GM18508 (cell line): Measurements from ENCODE around the gene ITGAX.
"Not testable (repeated sequence)": the region's sequence is repeated elsewhere in the genome, so short reads cannot be mapped to it uniquely, and the experiment has no call there.

ENCODE experiments used
- ATAC-seq: cut with Tn5 transposase; IDR thresholded peaks from one replicate; pipeline ENCODE4 v1.9.1; 2021; ENCODE audit warnings: moderate number of reproducible peaks; ENCODE audit not compliant: insufficient read depth, unreplicated experiment

The ITGAX gene

DNA sequence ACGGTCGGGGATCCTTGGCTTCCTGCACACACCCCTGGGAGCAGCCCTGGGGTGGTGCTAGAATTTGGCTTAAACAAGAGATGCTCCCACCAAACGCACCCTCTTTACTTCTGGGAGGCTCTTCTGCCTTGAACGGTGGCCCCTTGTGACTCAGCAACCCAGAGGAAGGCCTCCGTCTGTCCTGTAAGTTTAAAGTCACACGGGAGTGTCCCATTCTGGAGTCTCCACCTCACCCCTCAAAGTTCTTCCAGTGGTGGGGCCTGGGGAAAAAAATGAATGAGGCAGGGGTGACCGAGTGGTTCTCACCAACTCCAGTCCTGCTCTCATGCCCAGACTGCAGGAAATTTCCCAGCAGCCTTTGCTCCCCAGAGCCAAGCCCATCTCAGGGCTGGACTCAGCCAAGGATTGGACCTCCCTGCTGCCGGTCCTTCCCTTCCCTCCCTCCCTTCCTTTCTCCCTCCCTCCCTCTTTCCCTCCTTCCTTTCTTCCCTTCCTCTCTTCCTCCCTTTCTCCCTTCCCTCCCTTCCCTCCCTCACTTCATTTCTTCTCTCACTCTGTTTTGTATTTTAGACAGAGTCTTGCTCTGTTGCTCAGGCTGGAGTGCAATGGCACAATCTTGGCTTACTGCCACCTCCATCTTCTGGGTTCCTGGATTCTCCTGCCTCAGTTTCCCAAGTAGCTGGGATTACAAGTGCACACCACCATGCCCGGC lies 49.5 kb downstream of the ITGAX start:
- no peak for ATAC-seq

DNA sequence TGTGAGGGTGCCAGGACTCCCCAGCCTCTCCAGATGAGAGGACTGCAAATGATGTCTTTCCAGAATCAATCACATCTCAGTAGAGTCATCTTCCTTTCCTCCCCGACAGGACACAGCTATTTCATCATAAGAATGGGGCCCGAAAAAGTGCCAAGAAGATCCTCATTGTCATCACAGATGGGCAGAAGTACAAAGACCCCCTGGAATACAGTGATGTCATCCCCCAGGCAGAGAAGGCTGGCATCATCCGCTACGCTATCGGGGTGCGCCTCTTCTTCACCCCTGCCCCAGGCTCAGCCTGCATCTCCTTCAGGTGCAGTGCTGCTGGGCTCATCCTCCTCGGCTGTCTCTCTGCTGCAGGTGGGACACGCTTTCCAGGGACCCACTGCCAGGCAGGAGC lies 52.4 kb downstream of the ITGAX start:
- no peak for ATAC-seq

DNA sequence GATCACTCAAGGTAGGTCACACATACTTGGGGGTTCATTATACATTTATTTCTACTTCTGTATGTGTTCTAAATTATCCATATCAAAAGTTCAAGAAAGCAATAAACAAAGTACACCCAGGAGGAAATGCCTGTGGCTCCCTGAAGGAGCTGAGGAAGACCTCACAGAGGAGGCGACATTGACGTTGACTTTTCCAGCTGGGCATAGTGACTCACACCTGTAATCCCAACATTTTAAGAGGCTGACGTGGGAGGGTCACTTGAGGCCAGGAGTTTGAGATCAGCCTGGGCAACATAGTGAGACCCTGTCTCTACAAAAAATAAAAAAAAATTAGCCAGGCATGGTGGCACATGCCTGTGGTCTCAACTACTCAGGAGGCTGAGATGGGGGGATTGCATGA lies 54.5 kb downstream of the ITGAX start:
- ATAC-seq, result no peak

GRCh38 chr16:31410082-31410481 lies 55.1 kb downstream of the ITGAX start:
- ATAC-seq, result no peak

DNA sequence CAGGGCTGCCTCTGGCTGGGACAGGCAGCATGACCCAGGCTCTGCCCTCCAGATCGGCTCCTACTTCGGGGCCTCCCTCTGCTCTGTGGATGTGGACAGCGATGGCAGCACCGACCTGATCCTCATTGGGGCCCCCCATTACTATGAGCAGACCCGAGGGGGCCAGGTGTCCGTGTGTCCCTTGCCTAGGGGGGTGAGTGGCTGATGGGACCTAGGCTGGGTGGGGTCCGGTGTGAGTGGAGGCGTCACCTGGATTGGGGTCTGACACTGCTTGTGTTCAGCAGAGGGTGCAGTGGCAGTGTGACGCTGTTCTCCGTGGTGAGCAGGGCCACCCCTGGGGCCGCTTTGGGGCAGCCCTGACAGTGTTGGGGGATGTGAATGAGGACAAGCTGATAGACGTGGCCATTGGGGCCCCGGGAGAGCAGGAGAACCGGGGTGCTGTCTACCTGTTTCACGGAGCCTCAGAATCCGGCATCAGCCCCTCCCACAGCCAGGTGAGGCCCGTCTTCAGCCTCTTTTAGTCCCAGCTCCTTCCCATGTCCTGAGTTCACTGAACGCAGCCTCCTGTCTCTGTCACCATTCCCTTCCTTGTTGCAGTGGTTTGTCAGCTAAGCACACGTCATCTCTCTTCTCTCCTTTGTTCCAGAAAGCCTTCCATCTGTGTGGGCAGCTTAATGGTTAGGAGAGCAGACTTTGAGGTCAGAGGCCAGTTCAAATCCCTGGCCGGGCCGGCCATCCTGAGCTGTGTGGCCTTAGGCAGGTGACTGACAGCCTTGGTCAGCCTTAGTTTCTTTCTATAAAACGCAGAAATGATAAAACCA lies 56.3 kb downstream of the ITGAX start:
- no peak for ATAC-seq

DNA sequence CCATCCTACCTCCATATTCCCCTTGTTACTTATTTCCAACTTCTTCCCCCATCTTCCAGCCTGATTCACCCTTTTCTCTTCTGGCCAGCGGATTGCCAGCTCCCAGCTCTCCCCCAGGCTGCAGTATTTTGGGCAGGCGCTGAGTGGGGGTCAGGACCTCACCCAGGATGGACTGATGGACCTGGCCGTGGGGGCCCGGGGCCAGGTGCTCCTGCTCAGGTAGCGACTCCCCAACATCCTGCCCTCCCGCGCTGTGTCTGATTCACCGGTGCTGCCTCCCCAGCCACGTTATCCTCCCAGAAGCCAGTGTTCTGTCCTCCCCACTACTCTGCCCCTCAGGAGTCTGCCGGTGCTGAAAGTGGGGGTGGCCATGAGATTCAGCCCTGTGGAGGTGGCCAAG lies 57.8 kb downstream of the ITGAX start:
- ATAC-seq, result no peak

- ATAC-seq, result no peak
These were observed 58.4 kb downstream of the ITGAX start for GRCh38 chr16:31413381-31413780.

DNA sequence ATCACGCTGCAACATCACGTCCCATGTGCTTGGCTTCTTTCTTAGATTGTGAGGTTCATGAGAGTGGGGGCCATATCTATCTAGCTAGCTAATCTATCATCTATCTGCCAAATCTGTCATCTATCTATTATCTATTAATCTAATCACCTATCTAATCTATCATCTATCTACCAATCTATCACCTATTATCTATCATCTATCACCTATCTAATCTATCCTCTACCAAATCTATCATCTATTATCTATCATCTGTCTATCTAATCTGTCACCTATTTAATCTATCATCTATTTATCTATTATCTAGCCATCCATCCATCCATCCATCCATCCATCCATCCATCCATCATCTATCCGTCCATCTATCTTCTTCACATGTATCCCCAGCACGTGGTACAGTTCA lies 59.0 kb downstream of the ITGAX start:
- no peak for ATAC-seq

DNA sequence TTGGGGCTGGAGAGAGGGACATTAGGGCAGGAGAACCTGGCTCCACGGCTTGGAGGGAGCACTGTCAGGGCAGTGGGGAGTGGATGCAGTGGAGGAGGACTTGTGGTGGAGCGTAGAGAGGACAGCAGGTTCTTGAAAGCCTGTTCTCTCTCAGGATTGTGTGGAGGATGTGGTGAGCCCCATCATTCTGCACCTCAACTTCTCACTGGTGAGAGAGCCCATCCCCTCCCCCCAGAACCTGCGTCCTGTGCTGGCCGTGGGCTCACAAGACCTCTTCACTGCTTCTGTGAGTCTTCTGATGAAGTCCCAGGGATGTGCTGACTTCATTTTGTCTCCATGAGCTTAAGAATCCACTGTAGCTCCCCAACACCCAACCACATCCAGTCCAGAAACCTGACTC lies 59.7 kb downstream of the ITGAX start:
- ATAC-seq, result no peak

- ATAC-seq, result no peak
These were observed 61.4 kb downstream of the ITGAX start for GRCh38 chr16:31416371-31416770.

- ATAC-seq, result not testable (repeated sequence)
These were observed 62.1 kb downstream of the ITGAX start for GRCh38 chr16:31417036-31417435.

DNA sequence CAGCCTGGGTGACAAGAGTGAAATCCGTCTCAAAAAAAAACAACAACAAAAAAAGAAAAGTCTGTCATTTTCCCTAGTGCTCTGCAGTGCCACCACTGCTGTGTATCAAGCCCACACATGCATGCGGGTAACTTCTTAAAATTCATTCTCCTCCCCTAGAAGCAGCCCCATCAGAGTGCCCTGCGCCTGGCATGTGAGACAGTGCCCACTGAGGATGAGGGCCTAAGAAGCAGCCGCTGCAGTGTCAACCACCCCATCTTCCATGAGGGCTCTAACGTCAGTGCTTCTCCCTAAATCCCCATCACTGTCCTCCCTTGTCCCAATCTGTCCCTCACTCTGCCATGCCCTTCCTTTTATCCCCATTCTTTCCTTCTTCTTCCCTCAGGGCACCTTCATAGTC lies 62.9 kb downstream of the ITGAX start:
- ATAC-seq, result no peak

GRCh38 chr16:31420037-31420436 lies 65.1 kb downstream of the ITGAX start:
- ATAC-seq, result no peak

DNA sequence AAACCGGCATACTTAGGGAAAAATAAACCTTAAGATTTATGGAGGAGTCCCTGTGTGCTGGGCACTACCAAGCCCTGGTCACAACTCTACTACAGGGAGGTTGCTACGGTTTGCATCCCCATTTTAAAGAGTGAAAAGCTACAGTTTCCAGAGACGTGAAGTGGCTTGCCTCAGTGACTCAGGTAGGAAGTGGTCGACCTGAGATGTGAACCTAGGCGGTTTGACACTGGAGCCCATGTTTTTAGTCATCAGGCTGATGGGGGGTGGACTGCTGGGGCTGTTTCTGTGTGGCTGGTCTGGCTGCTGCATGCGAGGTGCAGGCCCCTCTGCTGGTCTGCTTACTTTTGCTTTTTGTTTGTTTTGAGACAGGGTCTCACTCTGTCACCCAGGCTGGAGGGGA lies 66.6 kb downstream of the ITGAX start:
- no peak for ATAC-seq

- no peak for ATAC-seq
These were observed 68.3 kb downstream of the ITGAX start for GRCh38 chr16:31423241-31423640.

GRCh38 chr16:31423801-31424200 lies 68.8 kb downstream of the ITGAX start:
- ATAC-seq, result no peak

- ATAC-seq, result no peak
These were observed 72.7 kb downstream of the ITGAX start for GRCh38 chr16:31427441-31428278.

DNA sequence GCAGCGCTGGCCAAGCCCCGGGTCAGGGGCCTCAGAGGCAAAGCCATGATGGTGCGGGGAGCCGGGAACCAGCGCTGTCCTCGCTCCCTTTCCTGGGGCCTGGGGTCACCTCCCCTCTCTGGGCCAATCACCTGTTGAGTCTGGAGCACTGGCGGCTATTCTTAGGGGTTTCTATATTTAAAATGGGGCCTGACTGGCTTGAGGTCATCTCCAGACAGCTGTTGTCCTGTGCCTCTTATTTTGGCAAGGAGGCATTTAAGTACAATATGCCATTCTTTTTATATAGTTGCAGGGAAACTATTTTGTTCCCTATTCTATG lies 73.3 kb downstream of the ITGAX start, which contains the start of gene COX6A2:
TSS of gene COX6A2 (minus strand) at position 82 of the 319 bp plus-strand sequence. CDS start at position 47, 35 bp downstream.
- ATAC-seq, result no peak

- ATAC-seq, result no peak
These were observed 73.8 kb downstream of the ITGAX start for GRCh38 chr16:31428638-31429247.

- no peak for ATAC-seq
These were observed 74.3 kb downstream of the ITGAX start for GRCh38 chr16:31429314-31429713.

- ATAC-seq, result no peak
These were observed 74.8 kb downstream of the ITGAX start for GRCh38 chr16:31429796-31430195.
